K562 (cell line): ENCODE results near the gene ELK1. TPM values are rescaled to one million over a fixed set of nuclear protein-coding genes. Genes with fewer than 3 reads are reported as not detected.

ENCODE experiments used
- CEBPZ ChIP-seq: fragments of 150-350 bp; IDR thresholded peaks from 2 replicates; pipeline ENCODE4 v1.6.1; 2014; ENCODE audit warnings: low read depth, mild to moderate bottlenecking, low read length, borderline replicate concordance
- FOXO4 ChIP-seq: fragments of 450-650 bp; formaldehyde crosslinking; IDR thresholded peaks from 2 replicates; pipeline ENCODE4 v1.4.0; 2020; ENCODE audit warnings: mild to moderate bottlenecking, moderate library complexity
- GMEB1 ChIP-seq: fragments of 250-450 bp; sonication (Bioruptor Pico); IDR thresholded peaks from 2 replicates; pipeline ENCODE4 v1.4.0; 2020; ENCODE audit warnings: mild to moderate bottlenecking
- KLF1 ChIP-seq: fragments of 450-650 bp; IDR thresholded peaks from 2 replicates; pipeline ENCODE4 v1.6.1; 2016; ENCODE audit warnings: missing genetic modification characterization, missing compliant biosample characterization
- NFE2 ChIP-seq: IDR thresholded peaks from 2 replicates; pipeline ENCODE4 v1.6.1; 2014; ENCODE audit warnings: antibody characterized with exemption, low read depth
- PREB ChIP-seq: sonication (generic); formaldehyde crosslinking; IDR thresholded peaks from 2 replicates; pipeline ENCODE4 v1.8.1; 2023; ENCODE audit warnings: mild to moderate bottlenecking, missing genetic modification reagents
- RBM34 ChIP-seq: fragments of 200-400 bp; formaldehyde crosslinking; IDR thresholded peaks from 2 replicates; pipeline ENCODE4 v1.6.1; 2018; ENCODE audit warnings: low read length, borderline replicate concordance; ENCODE audit not compliant: insufficient read depth
- SLC30A9 ChIP-seq: fragments of 250-450 bp; sonication (Bioruptor Pico); IDR thresholded peaks from 2 replicates; pipeline ENCODE4 v1.8.0; 2022; ENCODE audit warnings: mild to moderate bottlenecking, moderate library complexity
- polyA plus RNA-seq, 8 experiments: library from polyadenylated mRNA; depleted of rRNA in 4 of 8; stranded (reverse) in 5 of 8; unstranded in 3 of 8; fragments of >200 nt; fragmentation: Nextera tagmentation in 2 of 8; fragmentation: Illumina TruSeq in 1 of 8; extraction: Ambion mirVana in 2 of 8; extraction: Trizol in 1 of 8; gene quantifications; 2 replicates each; pipeline versions ENCODE4 v1.2.1 to v1.2.3, GENCODE V29; 2011 to 2014; ENCODE audit warnings: inconsistent platforms in 1 of 8, missing spikeins in 1 of 8
- total RNA-seq, 7 experiments: library from RNA; depleted of rRNA in 6 of 7; stranded (reverse); fragments of >200 nt in 6 of 7; fragmentation: Illumina TruSeq in 2 of 7; extraction: Trizol in 2 of 7; gene quantifications; 2 replicates each; pipeline versions ENCODE4 v1.2.1 to v1.2.3, GENCODE V29; 2011 to 2021; ENCODE audit warnings: low replicate concordance in 1 of 7

ELK1 gene
- total and polyA plus RNA-seq, 9 of the 15 experiments (the other 6 are each of a cell fraction or from before 2014, with no cell fraction given): 4.4 to 74.9 (median 26.5) TPM

GRCh38 chrX:47625365-47625764, 25.0 kb downstream of the ELK1 start (continued):
- TF ChIP-seq CEBPZ (no peak), PREB (no peak), NFE2 (no peak), RBM34 (no peak), SLC30A9 (CRISPR knock-in tag) (no peak), KLF1 (tag) (no peak), FOXO4 (CRISPR knock-in tag) (no peak), GMEB1 (CRISPR knock-in tag) (no peak)
